Heart left ventricle (tissue), 16 donors: ENCODE data around the gene KRTAP13-3. TPM values are rescaled to one million over a fixed set of nuclear protein-coding genes. Genes with fewer than 3 reads are reported as not detected.

Experiments used
- ATAC-seq, 4 donors: fragments of 200-7000 bp; cut with Tn5 transposase; one replicate each; pipeline ENCODE4 v1.9.1; 2020 to 2022; ENCODE audit warnings: moderate library complexity in 4 of 4, mild to moderate bottlenecking in 3 of 4, moderate number of reproducible peaks in 1 of 4
- DNase-seq, 5 donors: peaks; one replicate each; pipeline ENCODE4 v3.0.0-alpha.2; 2020
- H3K27ac ChIP-seq, 12 donors: fragments of 200-600 bp; sonication (generic) in 4 of 12; one replicate each; pipeline versions ENCODE4 v1.5.0 to v1.8.0; 2016 to 2022; ENCODE audit warnings: mild to moderate bottlenecking in 2 of 12
- H3K27me3 ChIP-seq, 9 donors: fragments of 200-600 bp; sonication (generic) in 2 of 9; one replicate each; pipeline versions ENCODE4 v1.5.1 to v1.8.0; 2016 to 2022; ENCODE audit warnings: mild to moderate bottlenecking in 3 of 9
- H3K36me3 ChIP-seq, 9 donors: fragments of 200-600 bp; sonication (generic) in 2 of 9; one replicate each; pipeline versions ENCODE4 v1.5.0 to v1.8.0; 2018 to 2022; ENCODE audit warnings: mild to moderate bottlenecking in 2 of 9
- H3K4me1 ChIP-seq, 12 donors: fragments of 200-600 bp; sonication (generic) in 4 of 12; one replicate each; pipeline versions ENCODE4 v1.5.0 to v1.8.0; 2016 to 2022; ENCODE audit warnings: mild to moderate bottlenecking in 3 of 12
- H3K4me3 ChIP-seq, 12 donors: fragments of 200-600 bp; sonication (generic) in 4 of 12; one replicate each; pipeline versions ENCODE4 v1.5.0 to v1.8.0; 2017 to 2022; ENCODE audit warnings: mild to moderate bottlenecking in 9 of 12, moderate library complexity in 4 of 12
- H3K9me3 ChIP-seq, 12 donors: fragments of 200-600 bp; sonication (generic) in 4 of 12; one replicate each; pipeline versions ENCODE4 v1.5.0 to v1.8.0; 2016 to 2022; ENCODE audit warnings: mild to moderate bottlenecking in 1 of 12
- POLR2A ChIP-seq, 2 donors: fragments of 450-650 bp; IDR thresholded peaks; one replicate each; pipeline ENCODE4 v1.6.1; 2017; ENCODE audit warnings: antibody characterized with exemption in 2 of 2, mild to moderate bottlenecking in 2 of 2, moderate library complexity in 2 of 2
- WGBS, 4 donors: extraction: QIAGEN DNeasy Blood & Tissue Kit in 2 of 4; methylation state at CpG; one replicate each; pipeline versions ENCODE4 v1.1.5 to v1.1.7; 2013 to 2018; 5-methylcytosine and 5-hydroxymethylcytosine counted together
- intact Hi-C, 10 donors: fragments of 100-400 bp; cut with DNase I; formaldehyde crosslinking; loops; one replicate each; pipeline versions ENCODE4 v1.11.1 to v1.14.2; 2022
- polyA plus RNA-seq, 2 donors: library from polyadenylated mRNA; stranded (reverse); fragments of 200-250 nt; gene quantifications; one replicate each; pipeline ENCODE4 v1.2.3, GENCODE V29; 2013
- total RNA-seq, 9 donors: library from RNA; depleted of rRNA in 2 of 9; stranded (reverse); fragments of >200 nt in 2 of 9; fragmentation: NEBNext Ultra II Directional in 3 of 9; extraction: Animal tissue kit (Norgen Biotek cat#: 25700) in 3 of 9; gene quantifications; one replicate each; pipeline versions ENCODE4 v1.1.0 to v1.2.4, GENCODE V29; 2016 to 2023
- TF ChIP-seq, protein P1 (sequence below), 12 donors: fragments of 200-600 bp; sonication (generic) in 4 of 12; IDR thresholded peaks; one replicate each; pipeline versions ENCODE4 v1.5.0 to v1.8.0; 2018 to 2022; ENCODE audit warnings: antibody characterized with exemption in 12 of 12, mild to moderate bottlenecking in 5 of 12
- donor health status: ischemic (EF 13 %, LVEDD 7.1; RV severe dilation, severe dysfunction).
- donor health status: healthy with polysubstance abuse.
- donor health status: DM: no; HTN: yes; CAD: no.
- donor health status: DM: no; HTN: no; CAD: no.
- donor health status: ischemic (EF 25% LVEDD 6.9; RV normal size, moderate dysfunction).
- donor health status: ischemic (EF 25% LVEDD 5.7; RV mildly dilated, moderate dysfunction).
- donor health status: healthy.
- donor health status: DM: yes; HTN: yes; CAD: no.
- donor health status: ischemic (EF 35%, LVEDD 5.7; RV mildly dilated, moderate dysfunction).
- donor health status: nonischemic (EF 11% LVEDD 7.7; RV severe dilation, severe dysfunction).
- donor health status: DM: yes; HTN: yes; CAD: no.
- donor health status: PGD.
- donor health status: ischemic (EF 29% LVEDD 5.4; RV normal size, mild dysfunction).
- donor health status: nonischemic (EF 23%, LVEDD 6.1; RV moderate dilation, normal function).

Gene KRTAP13-3
- total and polyA plus RNA-seq, 11 donors = not detected

DNA sequence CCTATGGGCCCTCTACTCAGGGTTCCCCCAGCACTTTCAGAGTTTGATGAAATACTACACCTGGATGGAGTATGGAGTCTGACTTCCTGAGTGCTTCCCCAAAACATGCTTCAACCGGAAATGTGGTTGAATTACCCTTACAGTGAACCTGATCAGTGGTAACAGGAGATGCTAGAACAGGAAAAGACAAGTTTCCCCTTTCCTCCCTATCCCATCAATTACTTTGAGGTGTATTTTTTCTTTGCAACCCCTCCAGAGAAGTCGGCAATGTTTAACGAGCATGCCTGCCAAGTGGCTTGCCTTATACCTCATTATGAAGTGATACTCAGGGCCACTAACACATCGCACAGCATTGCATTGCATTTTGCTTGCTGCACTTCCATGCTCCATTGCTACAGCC lies 21.3 kb upstream of the KRTAP13-3 start:
- Histone ChIP-seq H3K27ac (no peak overlapping the region), H3K4me1 (no peaks in the 10 kb centered on the region), H3K36me3 (no peaks in the 10 kb centered on the region), H3K4me3 (no peak overlapping the region), H3K9me3 (no peaks in the 10 kb centered on the region), H3K27me3 (no peaks in the 10 kb centered on the region)
- 56 to 75% (median 65%) methylated on average over 4 of the region's 4 CpGs for WGBS, 4 donors
- intact Hi-C loops = loop anchor here in 6 of 10 donors (5.0 to 10.0 kb wide), 3 partner anchors 285 to 638 kb away; no protein-coding TSS in a partner anchor
- ATAC-seq (no peak), DNase-seq (no peak)
- TF ChIP-seq POLR2A (IDR thresholded peaks at IDR 0.05) = no peak
- TF ChIP-seq, protein P1, sequence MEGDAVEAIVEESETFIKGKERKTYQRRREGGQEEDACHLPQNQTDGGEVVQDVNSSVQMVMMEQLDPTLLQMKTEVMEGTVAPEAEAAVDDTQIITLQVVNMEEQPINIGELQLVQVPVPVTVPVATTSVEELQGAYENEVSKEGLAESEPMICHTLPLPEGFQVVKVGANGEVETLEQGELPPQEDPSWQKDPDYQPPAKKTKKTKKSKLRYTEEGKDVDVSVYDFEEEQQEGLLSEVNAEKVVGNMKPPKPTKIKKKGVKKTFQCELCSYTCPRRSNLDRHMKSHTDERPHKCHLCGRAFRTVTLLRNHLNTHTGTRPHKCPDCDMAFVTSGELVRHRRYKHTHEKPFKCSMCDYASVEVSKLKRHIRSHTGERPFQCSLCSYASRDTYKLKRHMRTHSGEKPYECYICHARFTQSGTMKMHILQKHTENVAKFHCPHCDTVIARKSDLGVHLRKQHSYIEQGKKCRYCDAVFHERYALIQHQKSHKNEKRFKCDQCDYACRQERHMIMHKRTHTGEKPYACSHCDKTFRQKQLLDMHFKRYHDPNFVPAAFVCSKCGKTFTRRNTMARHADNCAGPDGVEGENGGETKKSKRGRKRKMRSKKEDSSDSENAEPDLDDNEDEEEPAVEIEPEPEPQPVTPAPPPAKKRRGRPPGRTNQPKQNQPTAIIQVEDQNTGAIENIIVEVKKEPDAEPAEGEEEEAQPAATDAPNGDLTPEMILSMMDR (IDR thresholded peaks at IDR 0.05) = no peak

DNA sequence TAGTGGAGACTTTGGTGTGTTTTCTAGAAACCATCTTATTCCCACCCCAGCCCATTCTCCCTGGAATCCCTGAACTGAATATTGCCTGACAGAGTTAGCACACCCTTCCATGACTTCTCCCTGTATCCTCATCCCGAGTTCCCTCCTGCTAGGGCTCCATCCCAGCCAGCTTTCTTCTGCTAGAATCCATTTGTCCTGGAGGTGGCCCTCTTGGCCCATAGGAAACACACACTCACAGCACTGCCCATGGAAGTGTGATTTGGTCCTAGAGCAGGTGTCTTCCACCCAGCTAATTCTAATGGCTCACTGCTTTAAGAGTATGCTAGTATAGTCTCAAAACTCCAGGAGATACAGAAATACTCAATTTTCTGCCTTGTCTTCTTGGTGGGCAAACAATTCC lies 18.5 kb upstream of the KRTAP13-3 start:
- Histone ChIP-seq H3K27me3 (no peaks in the 10 kb centered on the region), H3K27ac (no peak overlapping the region), H3K4me1 (no peaks in the 10 kb centered on the region), H3K9me3 (no peaks in the 10 kb centered on the region), H3K36me3 (no peaks in the 10 kb centered on the region), H3K4me3 (no peak overlapping the region)
- DNase-seq = peak in 1 of 5 donors; percentile 30
- WGBS, 4 donors = 28 to 52% (median 43%) methylated on average over 1 of the region's 1 CpG
- TF ChIP-seq POLR2A (IDR thresholded peaks at IDR 0.05) = no peak
- TF ChIP-seq, protein P1 (IDR thresholded peaks at IDR 0.05) = peak in 10 of 12 donors; percentile 5 to 53 (median 37)
- intact Hi-C loops = loop anchor here (2.0 to 10.0 kb wide), 5 partner anchors 288 to 643 kb away; no protein-coding TSS in a partner anchor
- peak; percentile 64 to 89 (median 82) for ATAC-seq

DNA sequence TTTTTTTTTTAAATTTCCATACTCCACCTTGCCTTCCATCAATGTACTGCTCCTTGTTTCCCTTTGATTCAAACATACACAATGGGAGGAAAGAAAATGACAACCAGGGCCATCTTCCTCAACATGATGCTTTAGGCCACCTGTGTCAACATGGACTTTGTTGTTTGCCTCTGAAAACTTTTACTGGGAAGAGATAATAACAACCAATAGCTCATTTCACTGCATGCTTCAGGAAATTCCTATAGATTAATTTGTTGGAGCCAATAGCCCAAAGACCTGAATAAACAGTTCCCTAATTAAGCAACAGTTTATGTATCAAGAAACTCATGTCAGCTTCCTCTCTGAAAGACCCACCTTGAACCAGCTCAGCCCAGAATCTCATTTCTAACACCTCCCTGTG lies 17.5 kb upstream of the KRTAP13-3 start:
- no peak overlapping the region for H3K4me3 ChIP-seq
- no peak for DNase-seq
- no peak overlapping the region for H3K27ac ChIP-seq
- H3K4me1 ChIP-seq = no peaks in the 10 kb centered on the region
- no peaks in the 10 kb centered on the region for H3K9me3 ChIP-seq
- no peak for ATAC-seq
- no peaks in the 10 kb centered on the region for H3K36me3 ChIP-seq
- no peaks in the 10 kb centered on the region for H3K27me3 ChIP-seq
- intact Hi-C loops = loop anchor here (5.0 to 10.0 kb wide), 4 partner anchors 289 to 644 kb away; no protein-coding TSS in a partner anchor
- TF ChIP-seq, protein P1 (IDR thresholded peaks at IDR 0.05) = no peak
- TF ChIP-seq POLR2A (IDR thresholded peaks at IDR 0.05) = no peak

DNA sequence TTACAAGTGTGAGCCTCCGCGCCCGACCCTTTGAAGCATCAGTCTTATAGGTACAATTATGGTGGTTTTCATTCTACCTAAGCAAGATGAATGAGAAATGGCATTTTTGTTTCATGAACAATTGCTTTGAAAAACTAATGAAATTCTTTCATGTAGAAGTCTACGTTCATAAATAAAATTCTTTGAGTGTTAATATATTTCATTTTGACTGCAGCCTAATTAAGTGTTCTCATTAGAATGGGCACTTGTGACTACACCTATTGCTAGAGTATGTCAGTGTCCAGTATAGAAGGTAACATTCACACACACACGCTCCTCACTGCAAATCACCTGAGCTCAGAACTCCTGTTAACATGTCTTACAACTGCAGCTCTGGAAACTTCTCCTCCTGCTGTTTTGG lies 14.2 kb upstream of the KRTAP13-3 start, which contains the start of gene KRTAP15-1:
KRTAP15-1 (plus strand) TSS at position 301 of the 400 bp plus-strand sequence; CDS start at position 354, 53 bp downstream.
- H3K27ac ChIP-seq = no peak within 1 kb of the TSS
- H3K4me1 ChIP-seq = no peaks in the 10 kb centered on the region
- TF ChIP-seq POLR2A (IDR thresholded peaks at IDR 0.05) = no peak
- TF ChIP-seq, protein P1 (IDR thresholded peaks at IDR 0.05) = no peak
- no peaks in the 10 kb centered on the region for H3K9me3 ChIP-seq
- DNase-seq (no peak), ATAC-seq (no peak)
- no peaks in the 10 kb centered on the region for H3K27me3 ChIP-seq
- intact Hi-C loops = loop anchor here (5.0 to 10.0 kb wide), 5 partner anchors 95 to 647 kb away; partner anchors contain the start of gene KRTAP23-1 (in 1 of the 10)
- H3K4me3 ChIP-seq = no peak within 1 kb of the TSS
- no peaks in the 10 kb centered on the region for H3K36me3 ChIP-seq
- WGBS, 4 donors = 92 to 95% (median 94%) methylated on average over 5 of the region's 5 CpGs
